ENCODE data around the gene IL1R2. TPM values are rescaled to one million over a fixed set of nuclear protein-coding genes. Genes with fewer than 3 reads are reported as not detected.

Gene IL1R2
- total RNA-seq, 2 experiments from 2014 or later = not detected

DNA sequence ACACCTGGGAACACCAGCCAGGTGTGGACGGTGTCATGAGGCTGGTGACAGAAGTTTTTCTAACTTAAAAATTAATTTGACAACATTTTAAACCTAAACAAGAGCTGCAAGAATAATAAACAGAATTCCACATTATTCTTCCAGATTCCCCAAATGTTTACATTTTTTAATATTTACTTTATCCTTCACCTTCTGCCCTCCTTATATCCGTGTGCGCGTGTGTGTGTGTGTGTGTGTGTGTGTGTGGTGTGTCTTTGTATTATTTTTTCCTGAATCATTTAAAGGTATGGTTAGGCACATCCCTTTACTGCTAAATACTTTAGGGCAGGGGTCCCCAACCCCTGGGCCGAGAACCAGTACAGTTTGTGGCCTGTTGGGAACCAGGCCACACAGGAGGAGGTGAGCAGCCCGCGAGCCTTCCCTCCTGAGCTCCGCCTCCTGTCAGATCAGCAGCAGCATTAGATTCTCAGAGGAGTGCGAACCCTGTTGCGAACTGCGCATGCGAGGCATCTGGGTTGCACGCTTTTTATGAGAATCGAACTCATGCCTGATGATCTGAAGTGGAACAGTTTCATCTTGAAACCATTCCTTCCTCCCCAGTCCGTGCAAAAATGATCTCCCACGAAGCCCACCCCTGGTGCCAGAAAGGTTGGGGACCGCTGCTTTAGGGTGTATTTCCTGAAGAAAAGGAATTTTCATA lies 16.4 kb upstream of the IL1R2 start:
- no peaks in the 10 kb centered on the region for H4K20me1 ChIP-seq (ENCODE audit: insufficient read depth, low read length)
- no peak overlapping the region for H3K4me2 ChIP-seq (ENCODE audit: low read length)
- BruUV-seq (replicated peaks) = no TSS peak
- intact Hi-C loops (cut with micrococcal nuclease; ENCODE audit: unreplicated experiment) = no loop called here
- POLR2A ChIA-PET = no interaction called here
- no peak overlapping the region for H2AFZ ChIP-seq (ENCODE audit: low read length)
- no peaks in the 10 kb centered on the region for H3K79me2 ChIP-seq (ENCODE audit: insufficient read depth, low read depth, low read length)
- no peaks in the 10 kb centered on the region for H3K36me3 ChIP-seq (ENCODE audit: insufficient read depth, low read length)
- no peak overlapping the region for H3K4me3 ChIP-seq (ENCODE audit: low read depth, low read length, poor library complexity, severe bottlenecking)
- no peaks in the 10 kb centered on the region for H3K9me2 ChIP-seq (ENCODE audit: insufficient read depth, low read length)
- H3K27ac ChIP-seq (ENCODE audit: low read depth, low read length, poor library complexity, severe bottlenecking) = no peak overlapping the region
- H3K9me3 ChIP-seq (ENCODE audit: low read length) = no peaks in the 10 kb centered on the region
- no peak for DNase-seq (ENCODE audit: low spot score)
- CTCF ChIA-PET (ENCODE audit: unreplicated experiment) = no interaction called here
- TF ChIP-seq EZH2phosphoT487 (IDR thresholded peaks at IDR 0.05; ENCODE audit: borderline replicate concordance, low read depth, low read length) = no peak
- TF ChIP-seq, protein P1, sequence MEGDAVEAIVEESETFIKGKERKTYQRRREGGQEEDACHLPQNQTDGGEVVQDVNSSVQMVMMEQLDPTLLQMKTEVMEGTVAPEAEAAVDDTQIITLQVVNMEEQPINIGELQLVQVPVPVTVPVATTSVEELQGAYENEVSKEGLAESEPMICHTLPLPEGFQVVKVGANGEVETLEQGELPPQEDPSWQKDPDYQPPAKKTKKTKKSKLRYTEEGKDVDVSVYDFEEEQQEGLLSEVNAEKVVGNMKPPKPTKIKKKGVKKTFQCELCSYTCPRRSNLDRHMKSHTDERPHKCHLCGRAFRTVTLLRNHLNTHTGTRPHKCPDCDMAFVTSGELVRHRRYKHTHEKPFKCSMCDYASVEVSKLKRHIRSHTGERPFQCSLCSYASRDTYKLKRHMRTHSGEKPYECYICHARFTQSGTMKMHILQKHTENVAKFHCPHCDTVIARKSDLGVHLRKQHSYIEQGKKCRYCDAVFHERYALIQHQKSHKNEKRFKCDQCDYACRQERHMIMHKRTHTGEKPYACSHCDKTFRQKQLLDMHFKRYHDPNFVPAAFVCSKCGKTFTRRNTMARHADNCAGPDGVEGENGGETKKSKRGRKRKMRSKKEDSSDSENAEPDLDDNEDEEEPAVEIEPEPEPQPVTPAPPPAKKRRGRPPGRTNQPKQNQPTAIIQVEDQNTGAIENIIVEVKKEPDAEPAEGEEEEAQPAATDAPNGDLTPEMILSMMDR (conservative IDR thresholded peaks at IDR 0.05; ENCODE audit: low read length) = no peak
- H3K4me1 ChIP-seq (ENCODE audit: insufficient read depth, low read length, poor library complexity, severe bottlenecking) = no peaks in the 10 kb centered on the region

DNA sequence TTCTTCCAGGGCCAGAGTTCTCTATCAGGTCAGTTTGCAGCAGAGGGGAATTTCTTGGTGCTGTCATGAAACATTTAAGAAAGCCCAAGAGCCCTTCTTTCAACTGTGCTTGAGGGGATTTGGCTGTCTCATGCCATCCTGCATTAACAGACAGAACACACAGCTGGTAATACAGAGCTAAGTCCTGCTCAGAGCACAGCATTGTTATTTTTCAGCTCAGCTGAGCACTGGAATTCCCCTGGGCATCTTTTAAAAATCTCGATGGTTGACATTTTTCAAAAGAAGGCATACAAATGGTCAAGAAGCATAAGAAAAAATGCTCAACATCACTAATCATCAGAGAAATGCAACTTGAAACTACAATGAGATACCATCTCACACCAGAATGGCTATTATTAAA lies 14.9 kb upstream of the IL1R2 start:
- DNase-seq (ENCODE audit: low spot score) = no peak
- ChIA-PET CTCF (ENCODE audit: unreplicated experiment) (no interaction called here), POLR2A (no interaction called here)
- no peak for TF ChIP-seq EZH2phosphoT487 (IDR thresholded peaks at IDR 0.05; ENCODE audit: borderline replicate concordance, low read depth, low read length)
- TF ChIP-seq, protein P1 (conservative IDR thresholded peaks at IDR 0.05; ENCODE audit: low read length) = no peak
- Histone ChIP-seq H4K20me1 (ENCODE audit: insufficient read depth, low read length) (no peaks in the 10 kb centered on the region), H3K27ac (ENCODE audit: low read depth, low read length, poor library complexity, severe bottlenecking) (no peak overlapping the region), H3K9me3 (ENCODE audit: low read length) (no peaks in the 10 kb centered on the region), H3K36me3 (ENCODE audit: insufficient read depth, low read length) (no peaks in the 10 kb centered on the region), H3K4me2 (ENCODE audit: low read length) (no peak overlapping the region), H3K9me2 (ENCODE audit: insufficient read depth, low read length) (no peaks in the 10 kb centered on the region), H3K4me1 (ENCODE audit: insufficient read depth, low read length, poor library complexity, severe bottlenecking) (no peaks in the 10 kb centered on the region), H3K4me3 (ENCODE audit: low read depth, low read length, poor library complexity, severe bottlenecking) (no peak overlapping the region), H3K79me2 (ENCODE audit: insufficient read depth, low read depth, low read length) (no peaks in the 10 kb centered on the region), H2AFZ (ENCODE audit: low read length) (no peak overlapping the region)
- BruUV-seq (replicated peaks) = no TSS peak
- intact Hi-C loops (cut with micrococcal nuclease; ENCODE audit: unreplicated experiment) = no loop called here

DNA sequence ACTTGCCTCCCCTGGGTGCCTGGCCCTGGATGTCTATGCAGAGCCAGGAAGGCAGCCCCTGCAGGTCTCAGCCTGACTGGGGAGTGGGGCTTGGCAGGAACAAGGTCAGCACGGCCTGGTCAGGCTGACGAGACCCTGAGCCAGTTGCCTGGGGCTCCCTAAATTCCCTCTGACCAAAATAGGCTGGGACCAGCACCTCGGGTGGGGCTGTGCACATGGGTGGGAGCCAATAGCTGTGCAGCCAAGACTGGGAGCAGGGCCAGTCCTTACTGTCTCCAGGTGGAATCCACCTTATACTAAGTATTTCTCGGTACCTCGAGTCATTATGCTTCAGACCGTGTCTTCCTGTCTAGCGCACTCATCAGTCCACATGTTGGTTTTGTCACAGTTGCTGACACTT lies 11.4 kb upstream of the IL1R2 start:
- Histone ChIP-seq H3K4me2 (ENCODE audit: low read length) (no peak overlapping the region), H3K36me3 (ENCODE audit: insufficient read depth, low read length) (no peaks in the 10 kb centered on the region), H3K9me3 (ENCODE audit: low read length) (no peaks in the 10 kb centered on the region), H3K27ac (ENCODE audit: low read depth, low read length, poor library complexity, severe bottlenecking) (no peak overlapping the region), H3K79me2 (ENCODE audit: insufficient read depth, low read depth, low read length) (no peaks in the 10 kb centered on the region), H2AFZ (ENCODE audit: low read length) (no peak overlapping the region), H3K4me3 (ENCODE audit: low read depth, low read length, poor library complexity, severe bottlenecking) (no peak overlapping the region), H3K9me2 (ENCODE audit: insufficient read depth, low read length) (no peaks in the 10 kb centered on the region), H3K4me1 (ENCODE audit: insufficient read depth, low read length, poor library complexity, severe bottlenecking) (no peaks in the 10 kb centered on the region), H4K20me1 (ENCODE audit: insufficient read depth, low read length) (no peaks in the 10 kb centered on the region)
- BruUV-seq (replicated peaks) = no TSS peak
- no peak for DNase-seq (ENCODE audit: low spot score)
- CTCF ChIA-PET (ENCODE audit: unreplicated experiment) = no interaction called here
- POLR2A ChIA-PET = no interaction called here
- intact Hi-C loops (cut with micrococcal nuclease; ENCODE audit: unreplicated experiment) = no loop called here
- TF ChIP-seq, protein P1 (conservative IDR thresholded peaks at IDR 0.05; ENCODE audit: low read length) = no peak
- no peak for TF ChIP-seq EZH2phosphoT487 (IDR thresholded peaks at IDR 0.05; ENCODE audit: borderline replicate concordance, low read depth, low read length)

Data from OCI-LY7 (cell line).